Measurements from ENCODE around the gene SIRT6. TPM values are rescaled to one million over a fixed set of nuclear protein-coding genes. Genes with fewer than 3 reads are reported as not detected.
"Not testable (repeated sequence)": the region's sequence is repeated elsewhere in the genome, so short reads cannot be mapped to it uniquely, and the experiment has no call there.

Gene SIRT6
- total and polyA plus RNA-seq, 8 donors, result 14.0 to 160 (median 23.0) TPM

- Histone ChIP-seq H3K27ac (no peak overlapping the region), H3K9me3 (no peaks in the 10 kb centered on the region), H3K4me3 (no peak overlapping the region), H3K36me3 (no peaks in the 10 kb centered on the region), H3K4me1 (no peaks in the 10 kb centered on the region), H3K27me3 (no peaks in the 10 kb centered on the region)
- WGBS, 5 donors, result 88 to 94% (median 92%) methylated on average over 7 of the region's 7 CpGs
- intact Hi-C loops (cut with DNase I; ENCODE audit: low total_unique reads), result no loop called here
- no peak for TF ChIP-seq EP300 (IDR thresholded peaks at IDR 0.05)
- TF ChIP-seq POLR2A (IDR thresholded peaks at IDR 0.05), result no peak
- no peak for TF ChIP-seq POLR2AphosphoS5 (IDR thresholded peaks at IDR 0.05)
- no peak for TF ChIP-seq CTCF (IDR thresholded peaks at IDR 0.05)
- no peak for DNase-seq
Measured at GRCh38 chr19:4220188-4220587, 37.8 kb upstream of the SIRT6 start.

DNA sequence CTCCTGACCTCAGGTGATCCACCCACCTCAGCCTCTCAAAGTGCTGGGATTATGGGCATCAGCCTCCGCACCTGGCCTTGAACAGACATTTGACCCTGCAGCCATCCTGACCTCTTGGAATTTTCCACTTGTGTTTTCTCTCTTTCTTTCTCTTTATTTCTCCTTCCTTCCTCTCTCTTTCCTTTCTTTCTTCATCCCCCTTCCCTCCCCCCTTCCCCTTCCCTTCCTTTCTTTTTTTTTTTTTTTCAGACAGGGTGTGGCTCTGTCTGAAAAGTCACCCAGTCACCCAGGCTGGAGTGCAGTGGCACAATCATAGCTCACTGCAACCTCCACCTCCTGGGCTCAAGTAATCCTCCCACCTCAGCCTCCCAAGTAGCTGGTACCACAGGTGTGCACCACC lies 36.2 kb upstream of the SIRT6 start:
- DNase-seq; H3K4me3 ChIP-seq; H3K4me1 ChIP-seq; H3K27ac ChIP-seq; H3K36me3 ChIP-seq; intact Hi-C loops (cut with DNase I; ENCODE audit: low total_unique reads); H3K27me3 ChIP-seq; H3K9me3 ChIP-seq: not testable (repeated sequence)
- 86 to 100% (median 98%) methylated on average over 1 of the region's 1 CpG for WGBS, 5 donors

- Histone ChIP-seq H3K9me3 (no peaks in the 10 kb centered on the region), H3K27me3 (no peaks in the 10 kb centered on the region), H3K36me3 (no peaks in the 10 kb centered on the region), H3K27ac (no peak overlapping the region), H3K4me3 (no peak overlapping the region), H3K4me1 (no peaks in the 10 kb centered on the region)
- intact Hi-C loops (cut with DNase I; ENCODE audit: low total_unique reads), result no loop called here
- no peak for DNase-seq
- 94 to 97% (median 96%) methylated on average over 23 to 81 of the region's 81 CpGs for WGBS, 5 donors
- TF ChIP-seq CTCF (IDR thresholded peaks at IDR 0.05) (no peak), POLR2A (IDR thresholded peaks at IDR 0.05) (no peak), POLR2AphosphoS5 (IDR thresholded peaks at IDR 0.05) (no peak), EP300 (IDR thresholded peaks at IDR 0.05) (no peak)
Measured at GRCh38 chr19:4217429-4218264, 35.3 kb upstream of the SIRT6 start.

DNA sequence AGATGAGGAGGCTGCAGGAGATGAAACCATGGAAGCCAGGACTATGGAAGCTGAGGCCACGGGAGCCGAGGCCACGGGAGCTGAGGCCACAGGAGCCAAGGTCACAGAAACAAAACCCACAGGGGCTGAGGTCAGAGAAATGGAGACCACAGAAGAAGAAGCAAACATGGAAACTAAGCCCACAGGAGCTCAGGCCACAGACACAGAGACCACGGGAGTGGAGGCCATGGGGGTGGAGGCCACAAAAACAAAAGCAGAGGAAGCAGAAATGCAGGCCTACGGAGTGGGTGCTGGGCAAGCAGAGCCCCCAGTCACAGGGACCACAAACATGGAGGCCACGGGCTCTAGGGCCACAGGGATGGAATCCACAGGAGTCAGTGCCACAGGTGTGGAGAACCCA lies 34.5 kb upstream of the SIRT6 start:
- Histone ChIP-seq H3K9me3 (no peaks in the 10 kb centered on the region), H3K36me3 (no peaks in the 10 kb centered on the region), H3K27ac (no peak overlapping the region), H3K27me3 (no peaks in the 10 kb centered on the region), H3K4me3 (no peak overlapping the region), H3K4me1 (no peaks in the 10 kb centered on the region)
- 78 to 88% (median 82%) methylated on average over 6 of the region's 6 CpGs for WGBS, 5 donors
- TF ChIP-seq POLR2AphosphoS5 (IDR thresholded peaks at IDR 0.05) (no peak), CTCF (IDR thresholded peaks at IDR 0.05) (no peak), POLR2A (IDR thresholded peaks at IDR 0.05) (no peak), EP300 (IDR thresholded peaks at IDR 0.05) (no peak)
- intact Hi-C loops (cut with DNase I; ENCODE audit: low total_unique reads), result no loop called here
- no peak for DNase-seq

- H3K27ac ChIP-seq, result no peak overlapping the region
- H3K27me3 ChIP-seq, result no peaks in the 10 kb centered on the region
- H3K36me3 ChIP-seq, result no peaks in the 10 kb centered on the region
- no peak for TF ChIP-seq CTCF (IDR thresholded peaks at IDR 0.05)
- TF ChIP-seq POLR2AphosphoS5 (IDR thresholded peaks at IDR 0.05), result no peak
- TF ChIP-seq POLR2A (IDR thresholded peaks at IDR 0.05), result no peak
- TF ChIP-seq EP300 (IDR thresholded peaks at IDR 0.05), result no peak
- 67 to 81% (median 71%) methylated on average over 10 of the region's 10 CpGs for WGBS, 5 donors
- H3K4me1 ChIP-seq, result no peaks in the 10 kb centered on the region
- no peak overlapping the region for H3K4me3 ChIP-seq
- DNase-seq, result no peak
- no peaks in the 10 kb centered on the region for H3K9me3 ChIP-seq
- intact Hi-C loops (cut with DNase I; ENCODE audit: low total_unique reads), result no loop called here
Measured at GRCh38 chr19:4215807-4216206, 33.4 kb upstream of the SIRT6 start.

All from stomach (tissue), 9 donors.